Activated CD8-positive, alpha-beta memory T cell treated with anti-CD3 and anti-CD28 coated beads, Interleukin-2, amount 50 U/mL, for 4 hours (primary cell): Measurements from ENCODE around the gene NOTUM.
"Not testable (repeated sequence)": the region's sequence is repeated elsewhere in the genome, so short reads cannot be mapped to it uniquely, and the experiment has no call there.

Source experiments
- DNase-seq: peaks from one replicate; pipeline ENCODE4 v3.0.0-alpha.2; 2020

The NOTUM gene

DNA sequence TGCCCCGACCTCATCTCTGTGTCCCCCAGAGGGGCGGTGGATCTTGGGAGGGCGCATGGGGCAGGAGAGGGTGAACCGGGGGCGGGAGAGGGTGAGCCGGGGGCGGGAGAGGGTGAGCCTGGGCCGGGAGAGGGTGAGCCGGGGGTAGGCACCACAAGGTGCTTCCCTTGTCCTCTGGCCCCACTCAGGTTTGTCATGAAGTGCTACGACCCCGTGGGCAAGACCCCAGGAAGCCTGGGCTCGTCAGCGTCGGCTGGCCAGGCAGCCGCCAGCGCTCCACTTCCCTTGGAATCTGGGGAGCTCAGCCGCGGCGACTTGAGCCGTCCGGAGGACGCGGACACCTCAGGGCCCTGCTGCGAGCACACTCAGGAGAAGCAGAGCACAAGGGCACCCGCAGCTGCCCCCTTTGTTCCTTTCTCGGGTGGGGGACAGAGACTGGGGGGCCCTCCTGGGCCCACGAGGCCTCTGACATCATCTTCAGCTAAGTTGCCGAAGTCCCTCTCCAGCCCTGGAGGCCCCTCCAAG, 35.3 kb upstream of the NOTUM start:
- DNase-seq: no peak

DNA sequence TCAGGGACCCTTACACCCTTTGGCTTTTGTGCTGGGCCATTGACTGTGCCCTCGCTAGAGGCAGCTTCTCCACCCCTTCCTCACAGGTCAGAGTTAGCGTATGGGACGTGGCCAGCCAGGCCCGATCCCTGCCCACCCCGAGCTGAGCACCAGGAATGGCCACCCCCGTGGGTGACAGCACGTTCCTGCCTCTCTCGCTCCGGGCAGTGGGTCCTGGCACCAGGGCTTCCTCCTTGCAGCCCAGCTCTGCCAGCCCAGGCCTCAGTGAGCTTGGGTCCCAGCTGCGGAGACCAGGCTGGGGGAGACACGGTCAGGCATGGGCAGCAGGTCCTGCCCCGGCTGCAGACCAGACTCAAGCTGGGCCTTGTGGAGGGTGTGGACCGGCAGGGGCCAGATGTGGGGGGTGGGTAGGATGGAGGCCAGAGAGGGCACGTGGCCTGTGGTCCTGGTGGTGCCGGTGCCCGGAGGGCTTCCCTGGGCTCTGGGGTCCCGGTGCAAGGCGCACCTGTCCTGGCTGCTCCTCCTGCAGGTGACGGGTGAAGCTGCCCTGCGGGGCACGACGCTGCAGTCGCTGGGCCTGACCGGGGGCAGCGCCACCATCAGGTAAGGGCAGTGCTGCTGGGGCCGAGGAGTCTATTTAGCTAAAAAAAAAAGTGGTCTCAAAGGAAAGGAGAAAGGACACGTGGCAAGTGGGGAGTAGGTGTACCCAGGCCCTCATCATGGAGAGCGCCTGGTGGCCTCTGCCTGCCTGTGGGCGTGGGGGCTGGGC, 34.7 kb upstream of the NOTUM start:
- DNase-seq: no peak

GRCh38 chr17:81994593-81995462, 33.8 kb upstream of the NOTUM start:
- DNase-seq: no peak

DNA sequence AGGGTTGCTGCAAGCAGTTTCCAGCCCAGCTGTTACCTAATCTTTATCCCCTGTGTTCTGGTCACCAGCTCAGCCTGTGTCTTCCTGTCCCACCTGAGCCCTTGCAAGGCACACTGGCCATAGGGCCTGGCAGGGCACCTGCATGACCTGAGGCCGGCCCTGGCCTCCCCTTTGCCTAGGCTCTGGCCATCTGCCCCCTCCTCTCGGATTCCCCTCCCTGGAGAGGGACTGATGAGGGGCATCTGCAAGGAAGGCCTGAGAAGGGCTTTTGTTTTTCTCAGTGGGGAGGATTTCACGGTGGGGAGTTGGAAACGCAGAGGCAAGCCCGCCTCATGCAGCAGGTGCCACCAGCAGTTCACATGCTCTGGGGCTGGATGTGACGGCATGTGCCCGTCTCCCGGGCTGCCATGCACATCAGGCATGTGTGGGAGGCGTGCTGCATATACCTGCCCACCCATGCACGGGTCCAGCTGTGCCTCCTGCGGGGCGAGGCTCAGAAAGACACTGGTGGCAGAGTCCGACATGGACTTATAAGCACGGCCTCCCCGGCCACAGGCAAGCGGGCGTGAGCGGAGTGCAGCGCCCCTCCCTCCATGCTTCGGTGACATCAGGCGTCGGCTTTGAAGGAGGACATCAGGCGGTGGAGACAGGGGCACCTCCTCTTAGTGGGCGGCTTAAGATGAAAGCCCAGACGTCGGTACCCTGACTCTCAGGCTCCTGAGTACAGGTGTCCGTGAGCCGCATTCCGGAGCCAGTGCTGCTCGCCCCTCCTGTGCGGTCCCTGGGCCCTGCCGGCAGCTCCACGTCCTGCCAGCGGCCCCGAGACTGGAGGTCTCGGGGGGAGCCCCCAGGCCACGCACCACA, 33.0 kb upstream of the NOTUM start:
- no peak for DNase-seq

DNA sequence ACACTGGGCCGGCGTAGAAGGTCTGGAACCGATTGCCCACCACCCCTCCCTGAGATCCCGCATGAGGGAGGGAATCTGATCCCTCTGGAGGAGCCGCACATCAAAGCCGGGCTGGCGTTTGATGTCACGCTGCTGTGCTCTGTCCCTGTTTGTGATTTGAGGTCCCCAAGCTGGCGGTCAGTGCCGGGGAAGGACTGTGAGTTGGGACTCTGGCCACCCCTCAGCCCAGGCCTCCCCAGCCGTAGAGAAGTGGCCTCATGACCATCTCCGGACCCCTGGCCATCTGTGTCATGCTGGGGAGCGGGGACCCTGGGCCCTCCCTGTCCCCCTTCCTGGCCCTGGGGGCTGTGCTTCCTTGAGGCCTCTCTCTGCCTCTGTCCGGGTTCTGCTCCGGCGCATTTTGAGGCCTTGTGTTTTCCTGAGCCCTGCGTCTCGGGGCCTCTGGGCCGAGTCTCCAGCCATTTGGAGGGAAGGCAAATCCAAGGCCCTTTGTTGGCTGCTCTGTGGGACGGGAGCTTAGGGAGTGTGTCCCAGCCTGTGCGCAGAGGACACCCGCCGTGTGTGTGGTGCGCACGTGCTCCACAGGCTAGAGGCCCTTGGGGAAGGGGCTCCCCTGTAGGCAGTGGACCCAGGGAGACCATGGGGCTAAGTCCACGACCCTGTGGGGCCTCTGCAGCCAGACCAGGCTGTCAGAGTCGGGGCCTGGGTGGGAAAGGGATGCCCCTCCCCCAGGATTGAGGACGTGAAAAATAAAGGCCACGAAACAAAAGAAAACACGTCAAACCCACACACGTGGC, 31.5 kb upstream of the NOTUM start:
- no peak for DNase-seq

- DNase-seq: no peak
These were observed 30.8 kb upstream of the NOTUM start for GRCh38 chr17:81991684-81992305.

DNA sequence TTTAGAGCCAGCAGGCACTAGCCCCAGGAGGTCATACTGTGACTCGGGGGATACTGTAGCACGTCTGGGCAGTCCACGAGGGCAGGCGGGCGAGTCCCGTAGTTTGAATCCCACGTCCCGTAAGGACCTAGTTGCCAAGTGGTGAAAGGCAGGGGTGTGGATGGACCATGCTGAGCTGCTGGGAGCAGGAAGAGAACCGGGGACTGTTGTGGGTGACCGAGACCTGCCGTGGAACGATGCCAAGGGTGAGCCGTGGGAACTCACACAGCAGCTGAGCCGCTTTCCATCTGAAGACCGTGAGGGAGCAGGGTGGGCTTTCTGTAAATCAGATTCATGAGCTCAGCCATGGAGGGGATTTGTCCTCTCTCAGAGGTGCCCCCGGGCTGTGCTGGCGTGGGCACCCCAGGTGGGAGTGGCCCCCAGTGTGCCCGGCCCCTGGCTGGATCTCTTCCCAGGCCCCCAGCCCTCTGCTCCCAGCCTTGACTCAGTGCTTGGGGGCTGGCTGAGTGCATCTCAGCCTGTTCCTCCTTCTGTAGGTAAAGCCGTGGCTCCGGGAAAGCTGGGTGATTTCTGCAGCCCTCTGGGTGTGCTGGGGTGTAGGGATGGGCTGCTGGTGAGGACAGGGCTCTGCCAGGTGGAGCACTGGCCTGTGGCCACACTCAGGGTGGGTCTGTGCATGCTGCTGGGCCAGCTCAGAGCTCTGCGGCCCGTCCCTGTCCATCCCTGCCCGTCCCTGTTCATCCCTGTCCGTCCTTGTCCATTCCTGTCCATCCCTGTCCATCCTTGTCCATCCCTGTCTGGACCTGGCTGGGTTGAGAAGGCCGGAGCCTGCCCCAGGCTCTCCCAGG, 30.1 kb upstream of the NOTUM start:
- no peak for DNase-seq

DNA sequence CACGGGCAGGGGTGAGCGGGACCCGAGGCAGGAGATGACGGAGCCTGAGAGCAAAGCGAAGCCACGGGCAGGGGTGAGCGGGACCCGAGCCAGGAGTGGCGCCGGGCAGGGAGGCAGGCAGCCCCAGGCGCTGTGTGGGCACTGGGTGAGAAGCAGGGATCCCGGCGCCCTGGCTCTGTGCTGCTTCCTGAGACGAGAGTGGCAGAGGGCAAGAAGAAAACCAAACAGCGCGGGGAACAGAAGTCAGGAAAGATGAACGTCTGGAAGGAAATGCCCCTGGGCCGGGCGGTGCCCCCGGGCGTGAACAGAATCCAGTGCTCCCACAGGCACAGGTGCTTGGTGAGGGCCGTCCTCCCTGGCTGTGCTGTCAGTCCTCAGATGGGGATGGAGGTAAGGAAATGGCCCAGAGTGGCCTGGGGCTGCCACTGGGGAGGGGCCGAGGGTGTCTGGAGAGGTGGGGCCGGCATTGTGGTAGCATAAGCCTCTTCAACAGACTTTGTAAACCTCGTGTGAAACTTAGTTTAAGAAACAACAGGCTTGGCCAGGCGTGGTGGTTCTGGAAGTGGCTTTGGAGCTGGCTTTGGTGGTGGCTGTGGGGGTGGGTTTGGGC, 26.3 kb upstream of the NOTUM start:
- DNase-seq: no peak

GRCh38 chr17:81986606-81987005, 25.6 kb upstream of the NOTUM start:
- no peak for DNase-seq

GRCh38 chr17:81984773-81985410, 23.9 kb upstream of the NOTUM start:
- DNase-seq: no peak

- DNase-seq: no peak
These were observed 22.8 kb upstream of the NOTUM start for GRCh38 chr17:81983639-81984373.

- DNase-seq: no peak
These were observed 22.1 kb upstream of the NOTUM start for GRCh38 chr17:81983011-81983638.

GRCh38 chr17:81981511-81981910, 20.5 kb upstream of the NOTUM start:
- DNase-seq: not testable (repeated sequence)

DNA sequence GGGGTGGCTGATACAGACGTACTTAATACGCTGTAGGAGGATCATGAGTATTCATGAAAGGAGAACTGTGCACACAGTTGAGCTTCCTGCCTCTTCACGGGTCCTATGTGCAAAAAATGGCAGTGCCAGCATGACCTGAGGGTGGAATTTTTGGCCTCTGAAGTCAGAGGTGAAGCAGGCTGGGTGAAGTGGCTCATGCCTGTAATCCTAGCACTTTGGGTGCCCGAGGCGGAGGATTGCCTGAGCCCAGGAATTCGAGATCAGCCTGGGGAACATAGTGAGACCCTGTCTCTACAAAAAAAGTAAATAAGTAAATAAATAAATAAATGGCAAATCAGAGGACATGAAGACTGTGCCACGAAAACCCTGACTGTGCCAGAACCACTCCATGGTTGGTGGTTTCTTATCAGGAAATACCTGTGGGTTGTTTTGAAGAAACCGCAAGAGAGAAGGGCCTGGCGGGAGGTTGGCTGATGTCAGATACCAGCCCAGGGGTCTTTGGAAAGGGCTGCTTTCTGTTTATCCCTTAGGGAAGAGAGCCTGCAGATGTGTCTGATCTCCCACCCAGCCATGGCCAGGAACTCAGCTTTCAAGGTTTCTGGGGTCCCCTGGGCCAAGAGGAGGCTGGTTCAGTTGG, 19.8 kb upstream of the NOTUM start:
- no peak for DNase-seq

- no peak for DNase-seq
These were observed 19.1 kb upstream of the NOTUM start for GRCh38 chr17:81980122-81980521.

DNA sequence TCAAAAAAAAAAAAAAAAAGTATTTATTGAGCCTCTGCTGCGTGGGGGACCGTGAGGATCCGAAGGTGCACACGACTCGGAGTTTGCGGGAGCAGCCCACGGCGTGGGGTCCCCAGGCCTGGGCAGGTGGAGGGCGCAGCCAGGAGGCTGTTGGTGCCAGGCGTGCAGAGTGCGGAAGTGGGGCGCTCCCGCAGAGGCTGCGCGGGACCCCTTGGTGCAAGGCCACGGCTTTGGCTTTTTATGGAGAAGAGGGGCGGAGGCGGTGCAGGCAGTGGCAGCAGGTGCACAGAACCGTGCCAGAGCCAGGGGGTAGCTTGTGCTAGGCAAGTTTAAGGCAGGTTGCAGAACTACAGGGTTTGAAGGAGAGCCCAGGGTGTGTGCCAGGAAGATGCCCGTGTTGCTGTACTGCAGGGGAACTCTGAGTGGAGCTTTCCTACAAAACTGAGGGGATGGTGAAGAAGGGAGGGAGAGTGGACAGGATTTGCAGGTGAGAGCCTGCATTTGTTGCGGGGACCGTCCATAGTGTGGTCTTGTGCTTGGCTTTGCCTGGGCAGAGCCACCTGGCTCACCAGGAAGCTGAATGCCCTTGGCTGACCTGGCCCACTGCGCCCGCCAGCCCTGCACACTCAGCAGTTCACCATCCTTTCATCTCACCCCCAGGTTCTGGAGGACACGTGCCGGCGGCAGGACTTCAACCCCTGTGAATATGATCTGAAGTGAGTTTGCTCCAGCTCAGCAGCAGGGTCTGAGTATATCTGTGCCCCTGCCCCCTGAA, 17.7 kb upstream of the NOTUM start:
- no peak for DNase-seq

DNA sequence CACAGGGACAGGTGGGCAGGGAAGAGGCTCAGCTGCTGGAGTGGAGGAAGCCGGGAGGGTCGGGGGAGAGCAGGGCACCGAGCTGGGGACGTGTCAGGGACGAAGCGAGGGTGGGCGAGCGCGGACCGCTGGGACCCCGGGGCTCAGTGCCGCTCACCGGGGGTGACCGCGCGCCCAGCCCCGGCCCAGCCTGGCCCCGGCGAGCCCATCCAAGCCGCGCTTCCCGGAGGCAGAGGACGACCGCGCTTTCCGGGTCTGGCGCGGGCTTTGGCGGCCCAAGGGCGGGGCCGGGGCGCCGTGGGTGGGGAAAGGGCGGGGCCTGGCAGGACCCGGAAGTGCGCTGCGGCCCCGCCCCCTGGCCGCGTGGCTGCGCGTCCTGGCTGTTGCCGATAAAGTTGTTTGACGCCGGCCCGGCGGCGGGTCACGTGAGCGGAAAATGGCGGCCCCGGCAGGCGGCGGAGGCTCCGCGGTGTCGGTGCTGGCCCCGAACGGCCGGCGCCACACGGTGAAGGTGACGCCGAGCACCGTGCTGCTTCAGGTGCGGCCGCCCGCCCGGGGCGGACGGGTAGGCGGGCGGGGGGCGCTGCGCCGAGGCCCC, 16.3 kb upstream of the NOTUM start, which contains the start of gene ASPSCR1:
Gene ASPSCR1 (plus strand): TSS at position 419 of the 598 bp plus-strand sequence. CDS start 18 bp downstream, at position 437.
- DNase-seq: peak; percentile 92
